OCI-LY7 (cell line): ENCODE measurements around the gene PSMG2. TPM values are rescaled to one million over a fixed set of nuclear protein-coding genes. Genes with fewer than 3 reads are reported as not detected.

ENCODE experiments used
- BruUV-seq: library from RNA; stranded (reverse); fragments of 400-500 nt; replicated peaks from 2 replicates; lab custom pipeline; 2021; lab: Mats Ljungman, UMichigan
- CTCF ChIA-PET: fragments of 300-600 bp; sonication (Branson Sonifier 250); formaldehyde crosslinking; loops from one replicate; lab custom pipeline; 2022; ENCODE audit warnings: antibody characterized with exemption; ENCODE audit not compliant: unreplicated experiment; lab: Charles Lee
- POLR2A ChIA-PET: fragments of 300-600 bp; sonication (Branson Sonifier 250); formaldehyde crosslinking; loops from one replicate; lab custom pipeline; 2022; ENCODE audit warnings: antibody characterized with exemption; lab: Charles Lee
- DNase-seq: peaks from one replicate; pipeline ENCODE4 v3.0.0-alpha.2; 2015; ENCODE audit warnings: low spot score
- H2AFZ ChIP-seq: fragments of 200-600 bp; sonication (generic), shearing (Covaris generic); 2 replicates; pipeline ENCODE4 v1.6.1; 2014; ENCODE audit warnings: mild to moderate bottlenecking, antibody characterized with exemption, low read length, moderate library complexity
- H3K27ac ChIP-seq: fragments of 200-600 bp; sonication (generic); 2 replicates; pipeline ENCODE4 v1.5.1; 2014; ENCODE audit warnings: mixed run types, low read depth, mild to moderate bottlenecking, moderate library complexity, low read length, inconsistent platforms; ENCODE audit not compliant: poor library complexity, severe bottlenecking
- H3K36me3 ChIP-seq: fragments of 200-600 bp; sonication (generic); 2 replicates; pipeline ENCODE4 v1.6.1; 2014; ENCODE audit warnings: mild to moderate bottlenecking, antibody characterized with exemption, low read length, moderate library complexity, mixed read lengths; ENCODE audit not compliant: insufficient read depth
- H3K4me1 ChIP-seq: fragments of 200-600 bp; sonication (generic); 2 replicates; pipeline ENCODE4 v1.5.1; 2014; ENCODE audit warnings: mild to moderate bottlenecking, low read length; ENCODE audit not compliant: insufficient read depth, poor library complexity, severe bottlenecking
- H3K4me2 ChIP-seq: fragments of 200-600 bp; sonication (generic); 2 replicates; pipeline ENCODE4 v1.6.1; 2014; ENCODE audit warnings: mild to moderate bottlenecking, low read length
- H3K4me3 ChIP-seq: fragments of 200-600 bp; sonication (generic); 2 replicates; pipeline ENCODE4 v1.5.1; 2014; ENCODE audit warnings: mild to moderate bottlenecking, low read depth, low read length; ENCODE audit not compliant: poor library complexity, severe bottlenecking
- H3K79me2 ChIP-seq: fragments of 200-600 bp; sonication (generic); 2 replicates; pipeline ENCODE4 v1.6.1; 2016; ENCODE audit warnings: low read depth, mild to moderate bottlenecking, low read length, moderate library complexity, mixed read lengths; ENCODE audit not compliant: insufficient read depth
- H3K9me2 ChIP-seq: fragments of 200-600 bp; sonication (generic); 2 replicates; pipeline ENCODE4 v1.6.1; 2016; ENCODE audit warnings: mild to moderate bottlenecking, low read length, mixed read lengths; ENCODE audit not compliant: insufficient read depth
- H3K9me3 ChIP-seq: fragments of 200-600 bp; sonication (generic); 2 replicates; pipeline ENCODE4 v1.6.1; 2014; ENCODE audit warnings: mild to moderate bottlenecking, mixed run types, low read length, mixed read lengths
- H4K20me1 ChIP-seq: fragments of 200-600 bp; sonication (generic); 2 replicates; pipeline ENCODE4 v1.6.1; 2014; ENCODE audit warnings: mild to moderate bottlenecking, antibody characterized with exemption, low read length, moderate library complexity, mixed read lengths; ENCODE audit not compliant: insufficient read depth
- EZH2phosphoT487 ChIP-seq: fragments of 200-600 bp; sonication (generic); IDR thresholded peaks from 2 replicates; pipeline ENCODE4 v1.6.1; 2018; ENCODE audit warnings: low read depth, borderline replicate concordance, mild to moderate bottlenecking, mixed run types, antibody characterized with exemption, low read length, moderate library complexity, mixed read lengths
- intact Hi-C: fragments of 100-400 bp; cut with micrococcal nuclease; formaldehyde crosslinking; loops from one replicate; pipeline ENCODE4 v1.10.0; 2022; ENCODE audit not compliant: unreplicated experiment
- total RNA-seq, 2 experiments: library from RNA; depleted of rRNA in 1 of 2; stranded (reverse); fragments of >200 nt in 1 of 2; shearing (Covaris generic) in 1 of 2; gene quantifications; 2 replicates each; pipeline ENCODE4 v1.2.3, GENCODE V29; 2014 to 2022
- TF ChIP-seq, protein P1 (sequence below): fragments of 200-600 bp; sonication (generic); conservative IDR thresholded peaks from 2 replicates; pipeline ENCODE4 v1.5.1; 2014; ENCODE audit warnings: mild to moderate bottlenecking, antibody characterized with exemption, low read length, moderate library complexity, mixed read lengths

Gene PSMG2
- total RNA-seq, 2 experiments from 2014 or later = 69.2 to 98.8 TPM

DNA sequence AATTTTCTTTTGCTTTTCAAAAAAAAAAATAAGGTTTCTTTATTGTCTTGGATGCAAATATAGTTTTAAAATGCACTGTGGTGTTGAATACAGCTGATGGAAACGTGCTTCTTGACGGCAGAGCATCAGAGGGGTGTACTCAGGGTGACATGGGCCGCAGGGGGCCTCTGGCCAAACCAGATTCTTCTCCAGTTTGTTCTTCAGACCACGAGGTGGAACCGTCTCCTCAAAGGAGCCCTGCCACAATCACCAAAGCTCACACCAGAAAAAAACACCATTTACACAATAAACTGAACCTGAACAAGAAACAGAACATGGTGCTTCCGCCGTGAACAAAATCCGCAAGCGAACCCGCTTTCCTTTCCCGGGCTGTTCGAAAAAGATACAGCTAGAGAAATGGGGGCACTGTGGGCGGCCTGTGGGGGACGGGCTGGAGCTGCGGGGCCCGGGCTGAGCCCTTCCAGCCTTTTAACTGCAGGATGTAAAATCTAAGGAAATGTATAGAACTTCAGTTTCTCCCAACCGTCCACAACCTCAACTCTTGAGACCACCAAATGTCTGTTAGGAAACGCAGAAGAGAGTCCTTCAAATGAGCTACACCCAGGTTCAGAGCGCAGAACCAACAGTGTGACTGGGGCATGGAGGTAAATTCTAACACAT, 34.5 kb downstream of the PSMG2 start:
- no peaks in the 10 kb centered on the region for H3K9me3 ChIP-seq
- H3K4me1 ChIP-seq = no peaks in the 10 kb centered on the region
- no peak overlapping the region for H2AFZ ChIP-seq
- TF ChIP-seq, protein P1, sequence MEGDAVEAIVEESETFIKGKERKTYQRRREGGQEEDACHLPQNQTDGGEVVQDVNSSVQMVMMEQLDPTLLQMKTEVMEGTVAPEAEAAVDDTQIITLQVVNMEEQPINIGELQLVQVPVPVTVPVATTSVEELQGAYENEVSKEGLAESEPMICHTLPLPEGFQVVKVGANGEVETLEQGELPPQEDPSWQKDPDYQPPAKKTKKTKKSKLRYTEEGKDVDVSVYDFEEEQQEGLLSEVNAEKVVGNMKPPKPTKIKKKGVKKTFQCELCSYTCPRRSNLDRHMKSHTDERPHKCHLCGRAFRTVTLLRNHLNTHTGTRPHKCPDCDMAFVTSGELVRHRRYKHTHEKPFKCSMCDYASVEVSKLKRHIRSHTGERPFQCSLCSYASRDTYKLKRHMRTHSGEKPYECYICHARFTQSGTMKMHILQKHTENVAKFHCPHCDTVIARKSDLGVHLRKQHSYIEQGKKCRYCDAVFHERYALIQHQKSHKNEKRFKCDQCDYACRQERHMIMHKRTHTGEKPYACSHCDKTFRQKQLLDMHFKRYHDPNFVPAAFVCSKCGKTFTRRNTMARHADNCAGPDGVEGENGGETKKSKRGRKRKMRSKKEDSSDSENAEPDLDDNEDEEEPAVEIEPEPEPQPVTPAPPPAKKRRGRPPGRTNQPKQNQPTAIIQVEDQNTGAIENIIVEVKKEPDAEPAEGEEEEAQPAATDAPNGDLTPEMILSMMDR = peak; percentile 55
- TF ChIP-seq EZH2phosphoT487 = no peak
- H3K4me2 ChIP-seq = no peak overlapping the region
- H3K27ac ChIP-seq = no peak overlapping the region
- H3K9me2 ChIP-seq = no peaks in the 10 kb centered on the region
- no TSS peak for BruUV-seq
- CTCF ChIA-PET = no interaction called here
- intact Hi-C loops = no loop called here
- peak; percentile 32 for DNase-seq
- no peak overlapping the region for H3K4me3 ChIP-seq
- no peaks in the 10 kb centered on the region for H3K79me2 ChIP-seq
- POLR2A ChIA-PET = interaction anchor here (0.5 to 0.8 kb wide), 3 partner anchors 181 to 463 kb away, joined by 3 to 4 read pairs (median 3); no protein-coding TSS in a partner anchor
- H4K20me1 ChIP-seq = no peaks in the 10 kb centered on the region
- no peaks in the 10 kb centered on the region for H3K36me3 ChIP-seq

DNA sequence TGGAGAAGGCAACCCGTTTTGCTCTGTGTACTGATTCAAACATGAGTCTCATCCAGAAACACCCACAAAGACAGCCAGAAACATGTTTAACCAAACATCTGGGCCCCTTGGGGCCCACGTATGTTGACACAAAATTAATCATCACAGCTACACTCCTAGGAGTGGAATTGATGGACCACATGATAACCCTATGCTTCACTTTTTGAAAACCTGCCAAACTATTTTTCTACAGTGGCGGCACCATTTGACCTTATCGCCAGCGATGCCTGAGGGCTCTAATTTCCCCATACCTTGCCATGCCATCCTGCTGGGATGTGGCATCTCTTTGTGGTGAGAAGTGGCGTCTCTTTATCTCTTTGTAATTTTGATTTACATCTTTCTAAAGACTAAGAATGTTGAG, 38.5 kb downstream of the PSMG2 start:
- ChIA-PET CTCF (no interaction called here), POLR2A (interaction anchor here (0.6 to 0.7 kb wide), 2 partner anchors 30 to 158 kb away, joined by 3 to 4 read pairs; no protein-coding TSS in a partner anchor)
- no peaks in the 10 kb centered on the region for H3K9me2 ChIP-seq
- TF ChIP-seq, protein P1 = no peak
- TF ChIP-seq EZH2phosphoT487 = no peak
- H4K20me1 ChIP-seq = no peaks in the 10 kb centered on the region
- no peaks in the 10 kb centered on the region for H3K36me3 ChIP-seq
- H3K4me3 ChIP-seq = no peak overlapping the region
- no peak overlapping the region for H3K27ac ChIP-seq
- no peak for DNase-seq
- peaks cover 12% of the 10 kb centered on the region for H3K4me1 ChIP-seq
- no peaks in the 10 kb centered on the region for H3K9me3 ChIP-seq
- intact Hi-C loops = loop anchor here (5.0 kb wide), 2 partner anchors 49 to 416 kb away; no protein-coding TSS in a partner anchor
- BruUV-seq = no TSS peak
- H3K4me2 ChIP-seq = no peak overlapping the region
- H2AFZ ChIP-seq = no peak overlapping the region
- no peaks in the 10 kb centered on the region for H3K79me2 ChIP-seq

DNA sequence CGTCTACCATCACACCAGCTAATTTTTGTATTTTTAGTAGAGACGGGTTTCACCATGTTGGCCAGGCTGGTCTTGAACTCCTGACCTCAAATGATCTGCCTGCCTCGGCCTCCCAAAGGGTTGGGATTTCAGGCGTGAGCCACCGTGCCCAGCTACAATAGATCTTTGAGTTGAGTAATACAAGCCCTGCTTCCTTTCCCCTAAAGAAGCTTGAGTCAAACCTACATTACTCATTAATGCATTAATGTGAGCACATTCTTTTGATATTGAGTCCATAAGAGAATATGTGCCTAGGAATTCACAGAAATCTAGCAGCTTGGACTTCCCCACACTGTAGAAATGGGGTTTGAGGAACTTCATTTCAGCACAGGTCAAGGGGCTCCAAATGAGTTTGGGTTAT, 39.6 kb downstream of the PSMG2 start:
- no peak for DNase-seq
- H3K9me2 ChIP-seq = no peaks in the 10 kb centered on the region
- no peak overlapping the region for H3K27ac ChIP-seq
- H3K4me3 ChIP-seq = no peak overlapping the region
- peaks cover 12% of the 10 kb centered on the region for H3K4me1 ChIP-seq
- ChIA-PET POLR2A (interaction anchor here (0.6 kb wide), 3 partner anchors 139 to 363 kb away, joined by 3 to 4 read pairs (median 3); no protein-coding TSS in a partner anchor), CTCF (no interaction called here)
- no peak overlapping the region for H2AFZ ChIP-seq
- TF ChIP-seq, protein P1 = no peak
- no peak for TF ChIP-seq EZH2phosphoT487
- no peaks in the 10 kb centered on the region for H4K20me1 ChIP-seq
- no peaks in the 10 kb centered on the region for H3K36me3 ChIP-seq
- no peaks in the 10 kb centered on the region for H3K79me2 ChIP-seq
- intact Hi-C loops = loop anchor here (5.0 kb wide), 2 partner anchors 50 to 415 kb away; no protein-coding TSS in a partner anchor
- H3K4me2 ChIP-seq = no peak overlapping the region
- BruUV-seq = no TSS peak
- H3K9me3 ChIP-seq = no peaks in the 10 kb centered on the region
